PFSK-1 (cell line): ENCODE data around the gene C1QTNF2.

Experiments used
- FOXP2 ChIP-seq: optimal IDR thresholded peaks from 2 replicates; pipeline ENCODE3; 2011; ENCODE audit warnings: borderline replicate concordance, control low read depth, inconsistent platforms; ENCODE audit not compliant: insufficient read depth; ENCODE audit errors: extremely low read length, extremely low read depth
- POLR2AphosphoS5 ChIP-seq: IDR thresholded peaks from 2 replicates; pipeline ENCODE4 v1.6.1; 2012; ENCODE audit warnings: low read depth, mild to moderate bottlenecking, control low read depth, low read length, moderate library complexity
- SIN3A ChIP-seq: IDR thresholded peaks from 2 replicates; pipeline ENCODE4 v1.6.1; 2012; ENCODE audit warnings: mild to moderate bottlenecking, low read length, moderate library complexity, borderline replicate concordance; ENCODE audit not compliant: insufficient read depth
- TAF1 ChIP-seq: IDR thresholded peaks from 2 replicates; pipeline ENCODE4 v1.6.1; 2012; ENCODE audit warnings: low read length, control low read depth, borderline replicate concordance; ENCODE audit not compliant: insufficient read depth
- TF ChIP-seq, protein P1 (sequence below), 2 experiments: IDR thresholded peaks; 2 replicates each; pipeline versions ENCODE4 v1.6.1 to v1.8.0; 2011 to 2012; ENCODE audit warnings: low read depth in 2 of 2, low read length in 2 of 2, control low read depth in 1 of 2, inconsistent platforms in 1 of 2, mild to moderate bottlenecking in 1 of 2, moderate library complexity in 1 of 2; ENCODE audit not compliant: insufficient read depth in 1 of 2

The C1QTNF2 gene

DNA sequence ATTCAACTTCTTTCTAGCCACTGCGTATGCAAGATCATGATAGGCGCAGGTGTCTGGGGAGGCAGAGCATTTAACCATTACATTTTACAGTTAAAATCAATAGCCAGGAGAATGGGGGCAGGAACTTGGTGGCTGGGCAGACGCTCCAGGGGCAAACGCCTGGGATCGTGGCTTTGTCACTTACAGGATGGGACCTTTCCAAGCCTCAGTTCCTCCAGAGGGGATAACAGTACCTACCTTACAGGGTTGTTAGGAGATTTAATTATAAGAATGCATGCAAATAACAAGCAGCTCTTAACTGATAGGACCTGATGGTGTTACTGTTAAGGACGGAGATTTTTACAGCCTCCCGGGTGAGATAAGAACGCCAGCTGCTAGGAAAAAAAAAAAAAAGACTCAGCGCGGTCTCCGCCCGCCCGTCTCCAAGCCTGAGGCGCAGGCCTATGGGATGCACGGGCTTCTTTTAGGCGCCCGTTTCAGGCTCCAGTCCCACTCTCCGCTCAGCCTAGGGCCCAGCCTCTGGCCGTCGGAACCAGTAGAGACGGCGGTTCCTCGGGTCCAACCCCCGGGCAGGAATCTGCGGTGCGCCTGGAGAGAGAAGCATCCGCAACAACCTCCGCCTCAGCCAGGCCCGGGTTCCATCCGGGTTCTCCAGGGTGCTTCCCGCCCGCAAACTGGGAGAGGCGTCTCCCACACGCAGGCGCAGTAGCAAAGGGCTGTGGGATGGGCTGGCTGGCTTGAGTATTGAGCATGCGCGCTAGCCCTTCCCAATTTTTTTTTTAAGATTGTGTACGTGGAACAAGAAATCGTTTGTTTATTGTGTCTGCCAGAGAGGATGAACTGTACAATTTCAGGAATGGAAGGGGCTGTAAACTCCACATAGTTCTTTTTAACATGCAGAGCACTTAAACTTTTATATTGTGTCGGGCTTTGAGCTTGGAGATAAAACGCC is 29.3 kb upstream of the C1QTNF2 start, which contains the start of gene FAM200C:
TSS of gene FAM200C (minus strand) at position 653 of the 952 bp plus-strand sequence. CDS start 4,564 bp downstream, outside the sequence.
- TF ChIP-seq TAF1 (peak; percentile 52; the same call in 1 of the 2 replicates), POLR2AphosphoS5 (peak; percentile 96), FOXP2 (no peak), SIN3A (0 out of 2 replicates have a peak, but pooled peaks have one; percentile 9)
- TF ChIP-seq, protein P1, sequence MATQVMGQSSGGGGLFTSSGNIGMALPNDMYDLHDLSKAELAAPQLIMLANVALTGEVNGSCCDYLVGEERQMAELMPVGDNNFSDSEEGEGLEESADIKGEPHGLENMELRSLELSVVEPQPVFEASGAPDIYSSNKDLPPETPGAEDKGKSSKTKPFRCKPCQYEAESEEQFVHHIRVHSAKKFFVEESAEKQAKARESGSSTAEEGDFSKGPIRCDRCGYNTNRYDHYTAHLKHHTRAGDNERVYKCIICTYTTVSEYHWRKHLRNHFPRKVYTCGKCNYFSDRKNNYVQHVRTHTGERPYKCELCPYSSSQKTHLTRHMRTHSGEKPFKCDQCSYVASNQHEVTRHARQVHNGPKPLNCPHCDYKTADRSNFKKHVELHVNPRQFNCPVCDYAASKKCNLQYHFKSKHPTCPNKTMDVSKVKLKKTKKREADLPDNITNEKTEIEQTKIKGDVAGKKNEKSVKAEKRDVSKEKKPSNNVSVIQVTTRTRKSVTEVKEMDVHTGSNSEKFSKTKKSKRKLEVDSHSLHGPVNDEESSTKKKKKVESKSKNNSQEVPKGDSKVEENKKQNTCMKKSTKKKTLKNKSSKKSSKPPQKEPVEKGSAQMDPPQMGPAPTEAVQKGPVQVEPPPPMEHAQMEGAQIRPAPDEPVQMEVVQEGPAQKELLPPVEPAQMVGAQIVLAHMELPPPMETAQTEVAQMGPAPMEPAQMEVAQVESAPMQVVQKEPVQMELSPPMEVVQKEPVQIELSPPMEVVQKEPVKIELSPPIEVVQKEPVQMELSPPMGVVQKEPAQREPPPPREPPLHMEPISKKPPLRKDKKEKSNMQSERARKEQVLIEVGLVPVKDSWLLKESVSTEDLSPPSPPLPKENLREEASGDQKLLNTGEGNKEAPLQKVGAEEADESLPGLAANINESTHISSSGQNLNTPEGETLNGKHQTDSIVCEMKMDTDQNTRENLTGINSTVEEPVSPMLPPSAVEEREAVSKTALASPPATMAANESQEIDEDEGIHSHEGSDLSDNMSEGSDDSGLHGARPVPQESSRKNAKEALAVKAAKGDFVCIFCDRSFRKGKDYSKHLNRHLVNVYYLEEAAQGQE (IDR thresholded peaks at IDR 0.05; ENCODE audit: insufficient read depth in 1 of 2, low read depth in 2 of 2, low read length in 2 of 2), result no peak

DNA sequence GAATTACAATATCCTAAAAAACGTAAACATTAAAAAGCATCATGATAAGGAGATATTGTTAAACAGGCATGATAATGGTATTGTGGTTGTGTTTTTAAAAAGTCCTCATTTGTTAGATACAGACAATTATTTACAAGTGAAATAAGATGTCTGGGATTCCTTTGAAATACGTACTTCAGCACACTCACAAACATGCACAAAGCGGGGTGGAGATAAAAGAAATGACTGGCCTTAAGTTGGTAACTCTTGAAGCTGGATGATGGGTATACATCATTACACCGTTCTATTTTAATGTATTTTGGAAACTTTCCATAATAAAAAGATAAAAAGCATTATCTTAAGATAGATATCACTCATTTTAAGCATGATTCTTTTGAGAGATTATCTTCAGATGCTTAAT is 28.4 kb upstream of the C1QTNF2 start:
- TF ChIP-seq TAF1, result no peak
- TF ChIP-seq FOXP2, result no peak
- no peak for TF ChIP-seq POLR2AphosphoS5
- TF ChIP-seq SIN3A, result no peak
- TF ChIP-seq, protein P1 (IDR thresholded peaks at IDR 0.05; ENCODE audit: insufficient read depth in 1 of 2, low read depth in 2 of 2, low read length in 2 of 2), result no peak

GRCh38 chr5:160397492-160397891 is 27.1 kb upstream of the C1QTNF2 start:
- no peak for TF ChIP-seq FOXP2
- TF ChIP-seq, protein P1 (IDR thresholded peaks at IDR 0.05; ENCODE audit: insufficient read depth in 1 of 2, low read depth in 2 of 2, low read length in 2 of 2), result no peak
- no peak for TF ChIP-seq SIN3A
- no peak for TF ChIP-seq TAF1
- no peak for TF ChIP-seq POLR2AphosphoS5

GRCh38 chr5:160395111-160395510 is 24.7 kb upstream of the C1QTNF2 start:
- no peak for TF ChIP-seq SIN3A
- no peak for TF ChIP-seq TAF1
- TF ChIP-seq, protein P1 (IDR thresholded peaks at IDR 0.05; ENCODE audit: insufficient read depth in 1 of 2, low read depth in 2 of 2, low read length in 2 of 2), result no peak
- no peak for TF ChIP-seq POLR2AphosphoS5
- no peak for TF ChIP-seq FOXP2
